Cardiac muscle cell (in vitro differentiated cells and primary cell): ENCODE measurements around the gene TOM1. TPM values are rescaled to one million over a fixed set of nuclear protein-coding genes. Genes with fewer than 3 reads are reported as not detected.

Experiments used
- DNase-seq, 2 donors: peaks; one replicate each; pipeline versions ENCODE4 v3.0.0 to v3.0.0-alpha.2; 2010 to 2017; ENCODE audit warnings: low read depth in 1 of 2, low spot score in 1 of 2
- H3K27ac ChIP-seq: fragments of 200-600 bp; sonication (generic); 2 replicates; pipeline ENCODE4 v1.5.1; 2016
- H3K27me3 ChIP-seq: fragments of 200-600 bp; sonication (generic); 2 replicates; pipeline ENCODE4 v1.6.0; 2016; ENCODE audit warnings: control low read depth
- H3K36me3 ChIP-seq: fragments of 200-600 bp; sonication (generic); 2 replicates; pipeline ENCODE4 v1.5.1; 2016; ENCODE audit warnings: control low read depth
- H3K4me1 ChIP-seq: fragments of 200-600 bp; sonication (generic); 2 replicates; pipeline ENCODE4 v1.8.1; 2017; ENCODE audit warnings: low read depth, mild to moderate bottlenecking, mixed run types
- H3K4me3 ChIP-seq: fragments of 200-600 bp; sonication (generic); 2 replicates; pipeline ENCODE4 v1.5.1; 2016; ENCODE audit warnings: mild to moderate bottlenecking
- H3K9me3 ChIP-seq: fragments of 200-600 bp; sonication (generic); 2 replicates; pipeline ENCODE4 v1.5.1; 2017; ENCODE audit warnings: low read depth, mild to moderate bottlenecking, control low read depth
- CTCF ChIP-seq: IDR thresholded peaks from 2 replicates; pipeline ENCODE4 v1.5.1; 2012; ENCODE audit warnings: low read depth, mild to moderate bottlenecking, low read length
- polyA plus RNA-seq: library from polyadenylated mRNA; unstranded; fragments of >200 nt; fragmentation: Nextera tagmentation; extraction: Ambion mirVana; gene quantifications from 2 replicates; pipeline ENCODE4 v1.2.1, GENCODE V29; 2016
- total RNA-seq: library from RNA; depleted of rRNA; stranded (reverse); fragments of >200 nt; gene quantifications from 2 replicates; pipeline ENCODE4 v1.2.3, GENCODE V29; 2016

The TOM1 gene
- total and polyA plus RNA-seq, 2 experiments from 2014 or later = 76.2 to 107 TPM

- no peak for DNase-seq
- peaks cover 13% of the 10 kb centered on the region for H3K4me1 ChIP-seq
- no peak overlapping the region for H3K27ac ChIP-seq
- TF ChIP-seq CTCF = no peak
- H3K4me3 ChIP-seq = no peak overlapping the region
- no peaks in the 10 kb centered on the region for H3K9me3 ChIP-seq
- peaks cover 10% of the 10 kb centered on the region for H3K36me3 ChIP-seq
- H3K27me3 ChIP-seq = no peaks in the 10 kb centered on the region
Measured at GRCh38 chr22:35317680-35318290, 18.1 kb downstream of the TOM1 start.

GRCh38 chr22:35318346-35319215 is 18.9 kb downstream of the TOM1 start:
- Histone ChIP-seq H3K4me3 (no peak overlapping the region), H3K36me3 (peaks cover 15% of the 10 kb centered on the region), H3K4me1 (peaks cover 7% of the 10 kb centered on the region), H3K9me3 (no peaks in the 10 kb centered on the region), H3K27ac (no peak overlapping the region), H3K27me3 (no peaks in the 10 kb centered on the region)
- no peak for TF ChIP-seq CTCF
- DNase-seq = no peak

GRCh38 chr22:35319244-35319985 is 19.7 kb downstream of the TOM1 start:
- Histone ChIP-seq H3K4me3 (no peak overlapping the region), H3K36me3 (peaks cover 20% of the 10 kb centered on the region), H3K4me1 (no peaks in the 10 kb centered on the region), H3K9me3 (no peaks in the 10 kb centered on the region), H3K27me3 (no peaks in the 10 kb centered on the region), H3K27ac (no peak overlapping the region)
- no peak for TF ChIP-seq CTCF
- DNase-seq = no peak

GRCh38 chr22:35322126-35322525 is 22.4 kb downstream of the TOM1 start:
- no peak overlapping the region for H3K4me3 ChIP-seq
- no peak overlapping the region for H3K27ac ChIP-seq
- DNase-seq = no peak
- H3K9me3 ChIP-seq = no peaks in the 10 kb centered on the region
- no peaks in the 10 kb centered on the region for H3K27me3 ChIP-seq
- TF ChIP-seq CTCF = no peak
- no peaks in the 10 kb centered on the region for H3K4me1 ChIP-seq
- peaks cover 37% of the 10 kb centered on the region for H3K36me3 ChIP-seq

- no peaks in the 10 kb centered on the region for H3K9me3 ChIP-seq
- DNase-seq = no peak
- no peak for TF ChIP-seq CTCF
- H3K27me3 ChIP-seq = no peaks in the 10 kb centered on the region
- H3K27ac ChIP-seq = no peak overlapping the region
- H3K4me3 ChIP-seq = no peak overlapping the region
- H3K36me3 ChIP-seq = peaks cover 41% of the 10 kb centered on the region
- no peaks in the 10 kb centered on the region for H3K4me1 ChIP-seq
Measured at GRCh38 chr22:35322893-35323292, 23.2 kb downstream of the TOM1 start.
